H9 (cell line): ENCODE data around the gene ZNF723. TPM values are rescaled to one million over a fixed set of nuclear protein-coding genes. Genes with fewer than 3 reads are reported as not detected.
"Not testable (repeated sequence)": the region's sequence is repeated elsewhere in the genome, so short reads cannot be mapped to it uniquely, and the experiment has no call there.

Experiments
- DNase-seq: peaks from one replicate; pipeline ENCODE4 v3.0.0-alpha.2; 2017
- H2AFZ ChIP-seq: one replicate; pipeline ENCODE4 v1.6.1; 2013; ENCODE audit warnings: mild to moderate bottlenecking, low read length, control low read depth, moderate library complexity
- H2AK5ac ChIP-seq: 2 replicates; pipeline ENCODE4 v1.6.1; 2013; ENCODE audit warnings: low read length, control low read depth, mixed read lengths; ENCODE audit not compliant: insufficient read length
- H2BK120ac ChIP-seq: one replicate; pipeline ENCODE4 v1.6.1; 2013; ENCODE audit warnings: low read depth, mild to moderate bottlenecking, low read length, control low read depth, inconsistent platforms; ENCODE audit not compliant: poor library complexity, severe bottlenecking
- H2BK12ac ChIP-seq: 2 replicates; pipeline ENCODE4 v1.6.1; 2013; ENCODE audit warnings: low read length, control low read depth, mixed read lengths, low read depth; ENCODE audit not compliant: insufficient read length
- H2BK15ac ChIP-seq: 2 replicates; pipeline ENCODE4 v1.6.1; 2013; ENCODE audit warnings: low read depth, low read length, control low read depth
- H2BK20ac ChIP-seq: one replicate; pipeline ENCODE4 v1.6.1; 2013; ENCODE audit warnings: low read depth, mild to moderate bottlenecking, low read length, control low read depth, inconsistent platforms; ENCODE audit not compliant: poor library complexity, severe bottlenecking
- H2BK5ac ChIP-seq: 2 replicates; pipeline ENCODE4 v1.6.1; 2013; ENCODE audit warnings: low read length, control low read depth, mixed read lengths; ENCODE audit not compliant: insufficient read length
- H3K14ac ChIP-seq: 2 replicates; pipeline ENCODE4 v1.6.1; 2013; ENCODE audit warnings: low read length, control low read depth; ENCODE audit not compliant: insufficient read depth
- H3K18ac ChIP-seq: 2 replicates; pipeline ENCODE4 v1.6.1; 2013; ENCODE audit warnings: low read depth, mild to moderate bottlenecking, mixed read lengths, low read length, control low read depth; ENCODE audit not compliant: insufficient read length
- H3K23ac ChIP-seq: 2 replicates; pipeline ENCODE4 v1.6.1; 2013; ENCODE audit warnings: low read length, control low read depth, mixed read lengths, low read depth; ENCODE audit not compliant: insufficient read length
- H3K23me2 ChIP-seq: 2 replicates; pipeline ENCODE4 v1.6.1; 2013; ENCODE audit warnings: low read depth, mild to moderate bottlenecking, mixed read lengths, low read length, control low read depth; ENCODE audit not compliant: insufficient read length, poor library complexity, severe bottlenecking
- H3K27ac ChIP-seq: 2 replicates; pipeline ENCODE4 v1.5.1; 2013; ENCODE audit warnings: low read length, control low read depth, mixed read lengths, low read depth; ENCODE audit not compliant: insufficient read length
- H3K27me3 ChIP-seq: 2 replicates; pipeline ENCODE4 v1.6.1; 2013; ENCODE audit warnings: low read length, control low read depth, inconsistent platforms; ENCODE audit not compliant: insufficient read depth
- H3K4ac ChIP-seq: 2 replicates; pipeline ENCODE4 v1.6.1; 2013; ENCODE audit warnings: low read depth, mild to moderate bottlenecking, control low read depth, inconsistent platforms, low read length, moderate library complexity
- H3K4me1 ChIP-seq: 2 replicates; pipeline ENCODE4 v1.6.1; 2013; ENCODE audit warnings: low read length, control low read depth, inconsistent platforms; ENCODE audit not compliant: insufficient read depth
- H3K4me2 ChIP-seq: 2 replicates; pipeline ENCODE4 v1.6.1; 2013; ENCODE audit warnings: low read length, control low read depth, mixed read lengths; ENCODE audit not compliant: insufficient read length, insufficient read depth
- H3K56ac ChIP-seq: 2 replicates; pipeline ENCODE4 v1.6.1; 2013; ENCODE audit warnings: low read depth, mild to moderate bottlenecking, mixed read lengths, low read length, control low read depth; ENCODE audit not compliant: insufficient read length
- H3K79me1 ChIP-seq: 2 replicates; pipeline ENCODE4 v1.6.1; 2013; ENCODE audit warnings: low read depth, mild to moderate bottlenecking, moderate library complexity, low read length, control low read depth, inconsistent platforms; ENCODE audit not compliant: insufficient read depth, poor library complexity, severe bottlenecking
- H3K79me2 ChIP-seq: 2 replicates; pipeline ENCODE4 v1.6.1; 2013; ENCODE audit warnings: low read length, control low read depth, inconsistent platforms; ENCODE audit not compliant: insufficient read depth
- H3K9ac ChIP-seq: 2 replicates; pipeline ENCODE4 v1.6.1; 2013; ENCODE audit warnings: low read length, control low read depth, mixed read lengths; ENCODE audit not compliant: insufficient read length; ENCODE audit errors: extremely low read depth
- H3K9me3 ChIP-seq: one replicate; pipeline ENCODE4 v1.6.1; 2013; ENCODE audit warnings: low read depth, low read length, inconsistent platforms; ENCODE audit not compliant: control insufficient read depth
- H3T11ph ChIP-seq: one replicate; pipeline ENCODE4 v1.6.1; 2013; ENCODE audit warnings: mild to moderate bottlenecking, low read length, control low read depth, inconsistent platforms
- H4K20me1 ChIP-seq: one replicate; pipeline ENCODE4 v1.6.1; 2013; ENCODE audit not compliant: control insufficient read depth, insufficient read length, insufficient read depth
- H4K5ac ChIP-seq: 2 replicates; pipeline ENCODE4 v1.6.1; 2013; ENCODE audit warnings: low read depth, mild to moderate bottlenecking, mixed read lengths, low read length, control low read depth; ENCODE audit not compliant: insufficient read length
- H4K8ac ChIP-seq: replicated peaks from 2 replicates; pipeline ENCODE4 v1.6.1; 2013; ENCODE audit warnings: low read length, control low read depth, mixed read lengths, low read depth; ENCODE audit not compliant: insufficient read length
- H4K91ac ChIP-seq: 2 replicates; pipeline ENCODE4 v1.6.1; 2013; ENCODE audit warnings: low read depth, mild to moderate bottlenecking, moderate library complexity, mixed read lengths, low read length, control low read depth; ENCODE audit not compliant: insufficient read length
- H3K27ac Mint-ChIP-seq, 3 experiments: 2 replicates in 2 of 3; 3 replicates in 1 of 3; pipeline ENCODE4 v1.8.0; 2020 to 2021; ENCODE audit warnings: mixed read lengths in 3 of 3, mild to moderate bottlenecking in 1 of 3, moderate library complexity in 1 of 3
- H3K27me3 Mint-ChIP-seq: 2 replicates; pipeline ENCODE4 v1.8.0; 2021; ENCODE audit warnings: low read depth, mild to moderate bottlenecking, moderate library complexity, mixed read lengths
- H3K36me3 Mint-ChIP-seq, 3 experiments: 2 replicates in 2 of 3; 3 replicates in 1 of 3; pipeline ENCODE4 v1.8.0; 2020 to 2021; ENCODE audit warnings: low read depth in 3 of 3, mixed read lengths in 3 of 3; ENCODE audit not compliant: insufficient read depth in 1 of 3
- H3K4me1 Mint-ChIP-seq, 2 experiments: 2 replicates each; pipeline ENCODE4 v1.8.0; 2020; ENCODE audit warnings: mixed read lengths in 2 of 2
- H3K4me3 Mint-ChIP-seq, 2 experiments: 2 replicates in 1 of 2; 3 replicates in 1 of 2; pipeline ENCODE4 v1.8.0; 2020 to 2021; ENCODE audit warnings: mild to moderate bottlenecking in 2 of 2, mixed read lengths in 2 of 2, moderate library complexity in 1 of 2
- H3K9me3 Mint-ChIP-seq, 2 experiments: 2 replicates in 1 of 2; 3 replicates in 1 of 2; pipeline ENCODE4 v1.8.0; 2020; ENCODE audit warnings: mild to moderate bottlenecking in 2 of 2, mixed read lengths in 2 of 2, moderate library complexity in 1 of 2
- CTCF ChIP-seq: fragments of 200-600 bp; sonication (generic); conservative IDR thresholded peaks from 3 replicates; pipeline ENCODE4 v1.8.0; 2021; ENCODE audit warnings: antibody characterized with exemption, mild to moderate bottlenecking
- WGBS: extraction: QIAGEN DNeasy Blood & Tissue Kit; methylation state at CpG from one replicate; pipeline ENCODE4 v1.1.7; 2013; ENCODE audit warnings: missing lambda C conversion rate, low lambda C conversion rate, mixed read lengths; ENCODE audit not compliant: insufficient read length; ENCODE audit errors: extremely low coverage; 5-methylcytosine and 5-hydroxymethylcytosine counted together
- total RNA-seq: library from RNA; stranded (reverse); gene quantifications from 2 replicates; pipeline ENCODE4 v1.2.1, GENCODE V29; 2021

Gene ZNF723
- total RNA-seq, 1 experiment from 2014 or later = not detected

GRCh38 chr19:22831211-22831610 lies 880 bp upstream of the ZNF723 start:
- Mint-ChIP-seq H3K27ac (no peak overlapping the region), H3K27me3 (no peaks in the 10 kb centered on the region; the same call in 1 of the 2 replicates), H3K4me3 (no peak overlapping the region), H3K4me1 (no peaks in the 10 kb centered on the region), H3K9me3 (peaks cover 93 to 95% of the 10 kb centered on the region in 2 experiments), H3K36me3 (peaks cover 3 to 17% (median 12%) of the 10 kb centered on the region in 3 experiments; a peak in 6 of 7 replicates)
- Histone ChIP-seq H4K20me1 (no peaks in the 10 kb centered on the region), H3K9me3 (peaks cover 69% of the 10 kb centered on the region), H4K91ac (no peak overlapping the region), H3K9ac (no peak overlapping the region), H2AK5ac (no peak overlapping the region), H2BK20ac (no peak overlapping the region), H3K27ac (no peak overlapping the region), H3K23ac (no peak overlapping the region), H3K79me1 (no peaks in the 10 kb centered on the region), H2BK5ac (no peak overlapping the region), H2BK12ac (no peak overlapping the region), H4K8ac (no peak overlapping the region), H3T11ph (no peak overlapping the region), H2BK120ac (no peak overlapping the region), H3K27me3 (no peaks in the 10 kb centered on the region), H3K18ac (no peak overlapping the region), H3K56ac (no peak overlapping the region), H2AFZ (no peak overlapping the region), H3K4me2 (no peak overlapping the region), H3K79me2 (no peaks in the 10 kb centered on the region), H3K4me1 (no peaks in the 10 kb centered on the region), H3K4ac (no peak overlapping the region), H2BK15ac (no peak overlapping the region), H3K23me2 (no peaks in the 10 kb centered on the region), H3K14ac (no peak overlapping the region), H4K5ac (no peak overlapping the region)
- WGBS = no CpG with 5 or more reads among the region's 11 CpGs
- DNase-seq = no peak
- TF ChIP-seq CTCF = no peak

- H2BK120ac ChIP-seq, H3K4me3 Mint-ChIP-seq, H3K18ac ChIP-seq, H2AFZ ChIP-seq, H3K4me1 ChIP-seq, H4K5ac ChIP-seq, H3T11ph ChIP-seq, H3K23ac ChIP-seq, H3K27me3 ChIP-seq, H3K14ac ChIP-seq, H2BK20ac ChIP-seq, H2AK5ac ChIP-seq, H3K23me2 ChIP-seq, H3K27me3 Mint-ChIP-seq, H2BK12ac ChIP-seq, H3K4ac ChIP-seq, H2BK15ac ChIP-seq, H3K27ac Mint-ChIP-seq, H2BK5ac ChIP-seq, H3K4me1 Mint-ChIP-seq, H3K79me1 ChIP-seq, H3K4me2 ChIP-seq, H3K9ac ChIP-seq, H4K20me1 ChIP-seq, H4K8ac ChIP-seq, H3K79me2 ChIP-seq, DNase-seq, H4K91ac ChIP-seq, H3K56ac ChIP-seq, H3K27ac ChIP-seq: not testable (repeated sequence)
- Mint-ChIP-seq H3K36me3 (peaks cover 0 to 20% (median 4%) of the 10 kb centered on the region in 3 experiments; a peak in 5 of 7 replicates), H3K9me3 (peaks cover 73 to 78% of the 10 kb centered on the region in 2 experiments)
- peaks cover 49% of the 10 kb centered on the region for H3K9me3 ChIP-seq
Observed at GRCh38 chr19:22857713-22858320, 25.7 kb downstream of the ZNF723 start.
